BJ (cell line): ENCODE results near the gene CCN6. TPM values are rescaled to one million over a fixed set of nuclear protein-coding genes. Genes with fewer than 3 reads are reported as not detected.
A peak's percentile ranks its signal among the peaks of the same experiment; 100 is the strongest.

Experiments used
- CTCF ChIA-PET: fragments of 350-600 bp; formaldehyde crosslinking; extraction: SDS; loops from one replicate; lab custom pipeline; 2021; ENCODE audit warnings: antibody characterized with exemption, inconsistent platforms; lab: Yijun Ruan, JAX
- POLR2A ChIA-PET: fragments of 300-600 bp; sonication (Branson Sonifier 250); formaldehyde crosslinking; extraction: SDS; loops from one replicate; lab custom pipeline; 2021; ENCODE audit warnings: antibody characterized with exemption; lab: Charles Lee
- DNase-seq: peaks from one replicate; pipeline ENCODE4 v3.0.0-alpha.2; 2011; ENCODE audit warnings: low read depth
- H3K27me3 ChIP-seq: 2 replicates; pipeline ENCODE4 v1.6.0; 2011; ENCODE audit warnings: low read length; ENCODE audit not compliant: control insufficient read depth, insufficient read depth
- H3K36me3 ChIP-seq: 2 replicates; pipeline ENCODE4 v1.5.1; 2011; ENCODE audit warnings: low read length; ENCODE audit not compliant: control insufficient read depth, insufficient read depth
- H3K4me3 ChIP-seq: 2 replicates; pipeline ENCODE4 v1.5.1; 2011; ENCODE audit warnings: low read depth, mild to moderate bottlenecking, control low read depth, low read length
- polyA plus RNA-seq: library from polyadenylated mRNA; depleted of rRNA; stranded (reverse); fragments of >200 nt; gene quantifications from 2 replicates; pipeline ENCODE4 v1.2.3, GENCODE V29; 2011
- TF ChIP-seq, protein P1 (sequence below): IDR thresholded peaks from 2 replicates; pipeline ENCODE4 v1.5.1; 2011; ENCODE audit warnings: low read depth, mild to moderate bottlenecking, control low read depth, inconsistent platforms, low read length, moderate library complexity; ENCODE audit not compliant: insufficient read depth

The CCN6 gene
- polyA plus RNA-seq, 1 experiment: not detected

GRCh38 chr6:112029045-112029822, 24.7 kb upstream of the CCN6 start:
- Histone ChIP-seq H3K36me3 (no peaks in the 10 kb centered on the region), H3K27me3 (peaks cover 5% of the 10 kb centered on the region; the same call in 1 of the 2 replicates), H3K4me3 (no peak overlapping the region)
- CTCF ChIA-PET: interaction anchor here (1.0 to 4.2 kb wide), 8 partner anchors 9 to 319 kb away, joined by 3 to 41 read pairs (median 4); no protein-coding TSS in a partner anchor
- no peak for DNase-seq
- POLR2A ChIA-PET: no interaction called here
- TF ChIP-seq, protein P1, sequence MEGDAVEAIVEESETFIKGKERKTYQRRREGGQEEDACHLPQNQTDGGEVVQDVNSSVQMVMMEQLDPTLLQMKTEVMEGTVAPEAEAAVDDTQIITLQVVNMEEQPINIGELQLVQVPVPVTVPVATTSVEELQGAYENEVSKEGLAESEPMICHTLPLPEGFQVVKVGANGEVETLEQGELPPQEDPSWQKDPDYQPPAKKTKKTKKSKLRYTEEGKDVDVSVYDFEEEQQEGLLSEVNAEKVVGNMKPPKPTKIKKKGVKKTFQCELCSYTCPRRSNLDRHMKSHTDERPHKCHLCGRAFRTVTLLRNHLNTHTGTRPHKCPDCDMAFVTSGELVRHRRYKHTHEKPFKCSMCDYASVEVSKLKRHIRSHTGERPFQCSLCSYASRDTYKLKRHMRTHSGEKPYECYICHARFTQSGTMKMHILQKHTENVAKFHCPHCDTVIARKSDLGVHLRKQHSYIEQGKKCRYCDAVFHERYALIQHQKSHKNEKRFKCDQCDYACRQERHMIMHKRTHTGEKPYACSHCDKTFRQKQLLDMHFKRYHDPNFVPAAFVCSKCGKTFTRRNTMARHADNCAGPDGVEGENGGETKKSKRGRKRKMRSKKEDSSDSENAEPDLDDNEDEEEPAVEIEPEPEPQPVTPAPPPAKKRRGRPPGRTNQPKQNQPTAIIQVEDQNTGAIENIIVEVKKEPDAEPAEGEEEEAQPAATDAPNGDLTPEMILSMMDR: peak; percentile 59

DNA sequence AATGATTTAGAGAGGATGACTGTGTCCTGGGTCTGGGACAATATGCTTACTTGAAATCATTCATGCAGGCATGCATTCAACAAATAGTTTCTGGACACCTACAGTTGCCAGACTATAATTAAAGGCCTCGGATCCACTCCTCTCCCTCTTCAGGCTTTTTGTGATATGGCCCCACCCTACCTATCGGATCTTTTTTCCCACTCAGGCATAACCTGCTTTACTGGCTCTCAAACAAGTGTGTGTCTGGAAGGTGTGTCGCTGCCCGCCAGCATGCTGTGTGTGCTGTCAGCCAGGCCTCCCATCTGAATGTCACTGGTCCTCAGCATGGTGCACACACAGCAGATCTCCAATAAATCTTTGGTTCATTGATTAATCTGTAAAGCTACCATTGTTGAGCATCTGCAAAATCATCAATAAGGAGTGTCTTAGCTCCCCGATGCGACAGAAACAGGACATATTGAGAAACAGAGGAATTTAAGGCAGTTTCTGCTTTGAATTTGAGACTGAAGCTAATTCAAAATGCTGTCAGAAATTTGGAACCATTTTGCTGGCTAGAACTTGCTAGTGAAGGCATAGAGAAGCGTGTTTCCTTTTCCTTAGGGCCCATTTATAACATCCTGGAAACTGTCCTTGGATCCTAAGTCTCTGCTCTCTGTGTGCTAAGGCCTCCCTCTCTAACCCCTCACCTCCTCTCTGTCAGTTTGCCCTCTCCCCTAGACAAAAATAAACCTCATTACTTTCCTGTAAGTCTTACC, 23.5 kb upstream of the CCN6 start:
- TF ChIP-seq, protein P1: no peak
- Histone ChIP-seq H3K36me3 (no peaks in the 10 kb centered on the region), H3K4me3 (no peak overlapping the region), H3K27me3 (peaks cover 5% of the 10 kb centered on the region; the same call in 1 of the 2 replicates)
- POLR2A ChIA-PET: no interaction called here
- CTCF ChIA-PET: interaction anchor here (1.3 kb wide), 1 partner anchor 13 kb away, joined by 4 read pairs; no protein-coding TSS in a partner anchor
- no peak for DNase-seq

GRCh38 chr6:112030961-112031660, 22.8 kb upstream of the CCN6 start:
- TF ChIP-seq, protein P1: no peak
- H3K27me3 ChIP-seq: peaks cover 5% of the 10 kb centered on the region; the same call in 1 of the 2 replicates
- no peaks in the 10 kb centered on the region for H3K36me3 ChIP-seq
- ChIA-PET CTCF (interaction anchor here (0.6 to 1.3 kb wide), 2 partner anchors 14 to 376 kb away, joined by 3 to 4 read pairs; no protein-coding TSS in a partner anchor), POLR2A (no interaction called here)
- DNase-seq: no peak
- no peak overlapping the region for H3K4me3 ChIP-seq

GRCh38 chr6:112031960-112032359, 21.9 kb upstream of the CCN6 start:
- H3K36me3 ChIP-seq: no peaks in the 10 kb centered on the region
- peaks cover 5% of the 10 kb centered on the region; the same call in 1 of the 2 replicates for H3K27me3 ChIP-seq
- DNase-seq: no peak
- H3K4me3 ChIP-seq: no peak overlapping the region
- TF ChIP-seq, protein P1: no peak
- CTCF ChIA-PET: interaction anchor here (0.6 to 1.3 kb wide), 5 partner anchors 11 to 377 kb away, joined by 3 to 4 read pairs (median 4); no protein-coding TSS in a partner anchor
- POLR2A ChIA-PET: no interaction called here
